ENCODE data around the gene SPG7. TPM values are rescaled to one million over a fixed set of nuclear protein-coding genes. Genes with fewer than 3 reads are reported as not detected.

The SPG7 gene
- total RNA-seq, 2 donors from 2014 or later, result 85.6 to 105 TPM

GRCh38 chr16:89489040-89489897, 18.9 kb upstream of the SPG7 start:
- peak; percentile 86 for DNase-seq
- TF ChIP-seq CTCF (IDR thresholded peaks at IDR 0.05), result no peak
- intact Hi-C loops (cut with DNase I), result no loop called here
- Histone ChIP-seq H3K9ac (ENCODE audit: low read depth in 2 of 2, low read length in 2 of 2) (peak overlapping the region; percentile 67 to 83), H3K36me3 (no peaks in the 10 kb centered on the region), H3K27ac (peak overlapping the region; percentile 91), H3K4me1 (peaks cover 28% of the 10 kb centered on the region), H3K4me3 (peak overlapping the region; percentile 72), H3K9me3 (no peaks in the 10 kb centered on the region), H3K27me3 (no peaks in the 10 kb centered on the region)

GRCh38 chr16:89489898-89490438, 18.2 kb upstream of the SPG7 start:
- Histone ChIP-seq H3K9ac (ENCODE audit: low read depth in 2 of 2, low read length in 2 of 2) (peak overlapping the region in 1 of 2 donors; percentile 67), H3K27ac (peak overlapping the region; percentile 91), H3K4me3 (peak overlapping the region; percentile 72), H3K9me3 (no peaks in the 10 kb centered on the region), H3K27me3 (no peaks in the 10 kb centered on the region), H3K4me1 (peaks cover 25% of the 10 kb centered on the region), H3K36me3 (no peaks in the 10 kb centered on the region)
- no peak for TF ChIP-seq CTCF (IDR thresholded peaks at IDR 0.05)
- intact Hi-C loops (cut with DNase I), result loop anchor here (2.0 kb wide), 1 partner anchor 15 kb away; no protein-coding TSS in a partner anchor
- no peak for DNase-seq

GRCh38 chr16:89490439-89491237, 17.6 kb upstream of the SPG7 start, which contains the start of gene ANKRD11:
Gene ANKRD11, minus strand, starts transcription at chr16:89490561. Its CDS starts 173,542 bp downstream, at chr16:89317019.
- H3K36me3 ChIP-seq, result no peaks in the 10 kb centered on the region
- H3K4me1 ChIP-seq, result peaks cover 18% of the 10 kb centered on the region
- H3K4me3 ChIP-seq, result peak within 1 kb of the TSS; percentile 95
- peak within 1 kb of the TSS; percentile 91 for H3K27ac ChIP-seq
- H3K27me3 ChIP-seq, result no peaks in the 10 kb centered on the region
- TF ChIP-seq CTCF (IDR thresholded peaks at IDR 0.05), result no peak
- peak within 1 kb of the TSS; percentile 84 to 91 for H3K9ac ChIP-seq (ENCODE audit: low read depth in 2 of 2, low read length in 2 of 2)
- no peaks in the 10 kb centered on the region for H3K9me3 ChIP-seq
- intact Hi-C loops (cut with DNase I), result loop anchor here (2.0 kb wide), 1 partner anchor 14 kb away; no protein-coding TSS in a partner anchor
- DNase-seq, result peak; percentile 99

GRCh38 chr16:89491238-89491869, 16.8 kb upstream of the SPG7 start:
- Histone ChIP-seq H3K4me1 (peaks cover 14% of the 10 kb centered on the region), H3K4me3 (peak overlapping the region; percentile 95), H3K9me3 (no peaks in the 10 kb centered on the region), H3K27me3 (no peaks in the 10 kb centered on the region), H3K9ac (ENCODE audit: low read depth in 2 of 2, low read length in 2 of 2) (peak overlapping the region; percentile 84 to 91), H3K27ac (peak overlapping the region; percentile 90), H3K36me3 (no peaks in the 10 kb centered on the region)
- no peak for TF ChIP-seq CTCF (IDR thresholded peaks at IDR 0.05)
- intact Hi-C loops (cut with DNase I), result loop anchor here (2.0 kb wide), 1 partner anchor 13 kb away; no protein-coding TSS in a partner anchor
- no peak for DNase-seq

All from colonic mucosa (tissue), 4 donors.